NCI-H1417 (cell line): Measurements from ENCODE around the gene VCX2.
"Not testable (repeated sequence)": the region's sequence is repeated elsewhere in the genome, so short reads cannot be mapped to it uniquely, and the experiment has no call there.

Experiments used
- DNase-seq, 3 experiments: peaks; one replicate each; lab custom pipeline; 2025; lab: John Stamatoyannopoulos, UW

The VCX2 gene

GRCh38 chrX:8122538-8122937 lies 48.5 kb downstream of the VCX2 start:
- DNase-seq: no peak

- DNase-seq: not testable (repeated sequence)
These were observed 49.7 kb downstream of the VCX2 start for GRCh38 chrX:8121391-8121790.
